MCF 10A (cell line): ENCODE results near the gene RAMP1. TPM values are rescaled to one million over a fixed set of nuclear protein-coding genes. Genes with fewer than 3 reads are reported as not detected.

ENCODE experiments used
- BruUV-seq: library from RNA; stranded (reverse); fragments of 400-500 nt; replicated peaks from 2 replicates; lab custom pipeline; 2021; lab: Mats Ljungman, UMichigan
- CTCF ChIA-PET: fragments of 300-600 bp; sonication (Branson Sonifier 250); formaldehyde crosslinking; extraction: SDS; loops from one replicate; lab custom pipeline; 2021; ENCODE audit warnings: antibody characterized with exemption, inconsistent platforms; lab: Yijun Ruan, JAX
- POLR2A ChIA-PET: fragments of 300-600, 350-650 bp; sonication (Branson Sonifier 250); formaldehyde crosslinking; extraction: SDS; loops from one replicate; lab custom pipeline; 2020; ENCODE audit warnings: antibody characterized with exemption, inconsistent platforms; lab: Yijun Ruan, JAX
- DNase-seq: peaks from one replicate; pipeline ENCODE4 v3.0.0-alpha.2; 2018; ENCODE audit not compliant: unreplicated experiment
- H3K27ac Mint-ChIP-seq: one replicate; pipeline ENCODE4 v1.8.0; 2022; ENCODE audit warnings: mild to moderate bottlenecking, low read depth, mixed read lengths; ENCODE audit not compliant: unreplicated experiment
- H3K27me3 Mint-ChIP-seq: one replicate; pipeline ENCODE4 v1.8.0; 2022; ENCODE audit warnings: mixed read lengths; ENCODE audit not compliant: insufficient read depth, unreplicated experiment
- H3K36me3 Mint-ChIP-seq: one replicate; pipeline ENCODE4 v1.8.0; 2022; ENCODE audit warnings: mild to moderate bottlenecking, moderate library complexity, mixed read lengths; ENCODE audit not compliant: insufficient read depth, unreplicated experiment
- H3K4me1 Mint-ChIP-seq: one replicate; pipeline ENCODE4 v1.8.0; 2022; ENCODE audit warnings: mixed read lengths; ENCODE audit not compliant: insufficient read depth, unreplicated experiment
- H3K4me3 Mint-ChIP-seq: one replicate; pipeline ENCODE4 v1.8.0; 2022; ENCODE audit warnings: mild to moderate bottlenecking, moderate library complexity, mixed read lengths; ENCODE audit not compliant: unreplicated experiment
- H3K9me3 Mint-ChIP-seq: one replicate; pipeline ENCODE4 v1.8.0; 2022; ENCODE audit warnings: mixed read lengths; ENCODE audit not compliant: unreplicated experiment
- intact Hi-C: fragments of 100-400 bp; cut with micrococcal nuclease; formaldehyde crosslinking; loops from 2 replicates; pipeline ENCODE4 v1.14.1; 2022
- total RNA-seq: library from RNA; stranded (reverse); gene quantifications from 2 replicates; pipeline ENCODE4 v1.2.3, GENCODE V29; 2022
- TF ChIP-seq, protein P1 (sequence below): fragments of 200-600 bp; IDR thresholded peaks from one replicate; pipeline ENCODE4 v1.8.0; 2022; ENCODE audit warnings: antibody characterized with exemption, mild to moderate bottlenecking; ENCODE audit not compliant: unreplicated experiment

The RAMP1 gene
- total RNA-seq, 1 experiment from 2014 or later: 11.2 TPM

DNA sequence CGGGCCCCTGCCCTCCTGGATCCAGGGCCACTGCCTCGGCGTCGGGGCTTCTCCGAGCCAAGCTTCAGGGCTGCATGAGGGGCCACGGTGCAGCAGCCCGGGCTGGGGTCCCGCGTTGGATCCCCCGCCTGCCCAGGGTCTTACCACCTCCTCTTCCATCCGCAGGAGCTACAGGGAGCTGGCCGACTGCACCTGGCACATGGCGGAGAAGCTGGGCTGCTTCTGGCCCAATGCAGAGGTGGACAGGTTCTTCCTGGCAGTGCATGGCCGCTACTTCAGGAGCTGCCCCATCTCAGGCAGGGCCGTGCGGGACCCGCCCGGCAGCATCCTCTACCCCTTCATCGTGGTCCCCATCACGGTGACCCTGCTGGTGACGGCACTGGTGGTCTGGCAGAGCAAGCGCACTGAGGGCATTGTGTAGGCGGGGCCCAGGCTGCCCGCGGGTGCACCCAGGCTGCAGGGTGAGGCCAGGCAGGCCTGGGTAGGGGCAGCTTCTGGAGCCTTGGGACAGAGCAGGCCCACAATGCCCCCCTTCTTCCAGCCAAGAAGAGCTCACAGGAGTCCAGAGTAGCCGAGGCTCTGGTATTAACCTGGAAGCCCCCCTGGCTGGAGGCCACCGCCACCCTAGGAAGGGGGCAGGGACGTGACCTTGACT lies 52.1 kb downstream of the RAMP1 start:
- intact Hi-C loops: no loop called here
- no TSS peak for BruUV-seq

DNA sequence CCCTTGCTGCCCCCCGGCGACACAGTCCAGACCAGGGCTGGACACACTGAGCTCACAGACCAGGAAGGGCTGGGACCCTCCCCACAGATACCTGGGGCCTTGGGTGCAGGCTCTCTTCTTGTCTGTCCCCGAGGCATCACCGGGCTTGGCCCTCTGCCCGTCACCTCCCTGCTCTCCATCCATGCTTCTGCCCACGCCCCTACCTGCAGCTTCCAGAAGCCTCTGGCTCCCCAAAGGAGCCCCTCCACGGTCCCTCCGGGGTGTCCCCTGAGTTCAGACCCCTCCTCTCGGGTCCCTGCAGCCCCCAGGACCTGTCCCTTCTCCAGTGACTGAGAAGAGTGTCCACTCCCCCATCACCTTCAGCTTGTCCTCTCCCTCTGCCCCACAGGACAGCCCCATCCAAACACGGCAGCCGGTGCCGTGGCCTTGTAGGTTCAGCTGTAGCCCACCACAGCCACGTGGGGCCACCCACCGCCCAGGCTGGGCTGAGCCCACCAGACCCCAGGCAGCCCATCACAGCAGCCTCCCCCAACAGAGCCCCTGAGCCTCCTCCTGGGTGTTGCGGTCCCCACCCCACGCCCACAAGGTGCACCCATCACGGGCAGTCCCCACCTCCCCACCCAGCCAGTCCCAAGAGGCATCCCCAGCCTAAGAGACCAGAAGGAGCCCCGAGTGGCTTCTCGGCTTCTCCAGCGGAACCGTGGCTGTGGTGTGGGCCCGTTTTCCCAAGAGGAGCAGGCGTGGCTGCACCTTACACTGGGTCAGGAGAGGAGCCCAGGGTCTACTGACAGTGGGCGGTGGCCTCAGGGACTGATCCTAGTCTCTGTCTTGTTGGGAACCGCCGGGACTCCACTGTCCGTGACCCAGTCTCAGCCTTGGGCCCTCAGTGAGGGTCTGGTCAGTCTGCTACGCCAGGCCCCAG lies 53.1 kb downstream of the RAMP1 start:
- BruUV-seq: no TSS peak
- ChIA-PET POLR2A (no interaction called here), CTCF (interaction anchor here (0.5 to 0.6 kb wide), 2 partner anchors 8 to 11 kb away, joined by 3 to 4 read pairs; no protein-coding TSS in a partner anchor)
- intact Hi-C loops: no loop called here
- Mint-ChIP-seq H3K27ac (no peak overlapping the region), H3K4me3 (no peak overlapping the region), H3K4me1 (no peaks in the 10 kb centered on the region), H3K36me3 (peaks cover 8% of the 10 kb centered on the region), H3K27me3 (no peaks in the 10 kb centered on the region), H3K9me3 (peaks cover 3% of the 10 kb centered on the region)
- TF ChIP-seq, protein P1, sequence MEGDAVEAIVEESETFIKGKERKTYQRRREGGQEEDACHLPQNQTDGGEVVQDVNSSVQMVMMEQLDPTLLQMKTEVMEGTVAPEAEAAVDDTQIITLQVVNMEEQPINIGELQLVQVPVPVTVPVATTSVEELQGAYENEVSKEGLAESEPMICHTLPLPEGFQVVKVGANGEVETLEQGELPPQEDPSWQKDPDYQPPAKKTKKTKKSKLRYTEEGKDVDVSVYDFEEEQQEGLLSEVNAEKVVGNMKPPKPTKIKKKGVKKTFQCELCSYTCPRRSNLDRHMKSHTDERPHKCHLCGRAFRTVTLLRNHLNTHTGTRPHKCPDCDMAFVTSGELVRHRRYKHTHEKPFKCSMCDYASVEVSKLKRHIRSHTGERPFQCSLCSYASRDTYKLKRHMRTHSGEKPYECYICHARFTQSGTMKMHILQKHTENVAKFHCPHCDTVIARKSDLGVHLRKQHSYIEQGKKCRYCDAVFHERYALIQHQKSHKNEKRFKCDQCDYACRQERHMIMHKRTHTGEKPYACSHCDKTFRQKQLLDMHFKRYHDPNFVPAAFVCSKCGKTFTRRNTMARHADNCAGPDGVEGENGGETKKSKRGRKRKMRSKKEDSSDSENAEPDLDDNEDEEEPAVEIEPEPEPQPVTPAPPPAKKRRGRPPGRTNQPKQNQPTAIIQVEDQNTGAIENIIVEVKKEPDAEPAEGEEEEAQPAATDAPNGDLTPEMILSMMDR: no peak
- DNase-seq: no peak

More for the DNA sequence above, 52.1 kb downstream of the RAMP1 start:
- H3K36me3 Mint-ChIP-seq: peaks cover 5% of the 10 kb centered on the region
- peaks cover 9% of the 10 kb centered on the region for H3K9me3 Mint-ChIP-seq
- H3K27me3 Mint-ChIP-seq: no peaks in the 10 kb centered on the region
- TF ChIP-seq, protein P1: no peak
- no peak overlapping the region for H3K27ac Mint-ChIP-seq
- POLR2A ChIA-PET: interaction anchor here (0.6 kb wide), 1 partner anchor 11 kb away, joined by 3 read pairs; no protein-coding TSS in a partner anchor
- H3K4me3 Mint-ChIP-seq: no peak overlapping the region
- no peak for DNase-seq
- CTCF ChIA-PET: interaction anchor here (0.5 to 0.6 kb wide), 2 partner anchors 7 to 12 kb away, joined by 3 to 4 read pairs; no protein-coding TSS in a partner anchor
- no peaks in the 10 kb centered on the region for H3K4me1 Mint-ChIP-seq

- no TSS peak for BruUV-seq
- no peak for DNase-seq
- TF ChIP-seq, protein P1: no peak
- no peak overlapping the region for H3K27ac Mint-ChIP-seq
- ChIA-PET POLR2A (no interaction called here), CTCF (interaction anchor here (0.6 kb wide), 1 partner anchor 345 kb away, joined by 4 read pairs; no protein-coding TSS in a partner anchor)
- intact Hi-C loops: no loop called here
- no peaks in the 10 kb centered on the region for H3K27me3 Mint-ChIP-seq
- no peaks in the 10 kb centered on the region for H3K9me3 Mint-ChIP-seq
- no peak overlapping the region for H3K4me3 Mint-ChIP-seq
- peaks cover 11% of the 10 kb centered on the region for H3K36me3 Mint-ChIP-seq
- no peaks in the 10 kb centered on the region for H3K4me1 Mint-ChIP-seq
These were observed 53.9 kb downstream of the RAMP1 start for GRCh38 chr2:237913193-237913917.
